NCI-H2081 (cell line): ENCODE measurements around the gene ZFYVE9.
"Not testable (repeated sequence)": the region's sequence is repeated elsewhere in the genome, so short reads cannot be mapped to it uniquely, and the experiment has no call there.

Experiments
- DNase-seq, 2 experiments: peaks; one replicate each; lab custom pipeline; 2025; lab: John Stamatoyannopoulos, UW

Gene ZFYVE9

DNA sequence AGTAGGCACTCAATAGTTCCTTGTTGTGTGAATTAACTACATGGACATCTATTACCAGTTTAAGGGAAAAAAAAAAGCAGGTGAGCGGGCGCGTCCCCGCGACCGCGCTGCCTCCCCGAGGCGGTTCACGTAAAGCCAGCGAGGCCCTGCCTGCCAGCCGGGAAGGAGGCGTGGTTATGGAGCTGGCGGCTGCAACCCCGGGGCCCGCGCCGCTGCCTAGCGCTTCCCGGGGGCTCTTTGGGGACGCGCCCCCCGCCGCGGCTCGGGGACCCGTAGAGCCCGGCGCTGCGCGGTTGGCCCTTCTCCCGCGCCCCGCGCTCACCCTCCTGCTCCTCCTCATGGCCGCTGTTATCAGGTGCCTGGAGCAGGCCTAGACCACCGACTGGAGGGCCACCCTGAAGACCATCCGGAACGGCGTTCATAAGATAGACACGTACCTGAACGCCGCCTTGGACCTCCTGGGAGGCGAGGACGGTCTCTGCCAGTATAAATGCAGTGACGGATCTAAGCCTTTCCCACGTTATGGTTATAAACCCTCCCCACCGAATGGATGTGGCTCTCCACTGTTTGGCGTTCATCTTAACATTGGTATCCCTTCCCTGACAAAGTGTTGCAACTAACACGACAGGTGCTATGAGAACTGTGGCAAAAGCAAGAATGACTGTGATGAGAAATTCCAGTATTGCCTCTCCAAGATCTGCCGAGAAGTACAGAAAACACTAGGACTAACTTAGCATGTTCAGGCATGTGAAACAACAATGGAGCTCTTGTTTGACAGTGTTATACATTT is 226.7 kb downstream of the ZFYVE9 start:
- DNase-seq, result peak; percentile 82 to 86

DNA sequence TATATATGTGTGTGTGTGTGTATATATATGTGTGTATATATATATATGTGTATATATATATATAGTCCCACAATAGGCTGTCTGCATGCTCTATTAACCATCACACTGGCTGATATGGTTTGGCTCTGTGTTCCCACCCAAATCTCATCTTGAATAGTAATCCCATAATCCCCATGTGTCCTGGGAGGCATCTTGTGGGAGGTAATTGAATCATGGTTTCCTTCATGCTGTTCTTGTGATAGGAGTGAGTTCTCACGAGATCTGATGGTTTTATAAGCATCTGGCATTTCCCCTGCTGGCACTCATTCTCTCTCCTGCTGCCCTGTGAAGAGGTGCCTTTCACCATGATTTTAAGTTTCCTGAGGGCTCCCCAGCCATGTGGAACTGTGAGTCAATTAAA is 228.0 kb downstream of the ZFYVE9 start:
- not testable (repeated sequence) for DNase-seq

DNA sequence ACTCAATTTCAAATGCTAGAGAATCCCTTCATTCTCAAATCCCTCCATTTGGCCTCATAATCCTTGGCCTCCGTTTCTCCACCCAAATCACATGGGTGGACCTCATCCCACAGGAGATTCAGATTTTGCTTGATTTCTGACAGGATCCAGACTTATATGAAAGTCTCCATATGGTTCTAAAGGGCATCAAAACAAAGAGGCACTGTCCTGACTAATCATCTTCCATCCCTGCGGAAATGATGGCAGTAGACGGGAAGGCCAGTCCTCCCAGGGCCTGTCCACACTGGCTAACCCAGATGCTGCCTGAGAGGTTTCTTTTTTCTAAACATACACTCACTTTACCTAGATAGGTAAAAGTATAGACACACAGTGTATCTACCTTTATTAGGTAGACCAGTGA is 243.5 kb downstream of the ZFYVE9 start:
- DNase-seq, result no peak

DNA sequence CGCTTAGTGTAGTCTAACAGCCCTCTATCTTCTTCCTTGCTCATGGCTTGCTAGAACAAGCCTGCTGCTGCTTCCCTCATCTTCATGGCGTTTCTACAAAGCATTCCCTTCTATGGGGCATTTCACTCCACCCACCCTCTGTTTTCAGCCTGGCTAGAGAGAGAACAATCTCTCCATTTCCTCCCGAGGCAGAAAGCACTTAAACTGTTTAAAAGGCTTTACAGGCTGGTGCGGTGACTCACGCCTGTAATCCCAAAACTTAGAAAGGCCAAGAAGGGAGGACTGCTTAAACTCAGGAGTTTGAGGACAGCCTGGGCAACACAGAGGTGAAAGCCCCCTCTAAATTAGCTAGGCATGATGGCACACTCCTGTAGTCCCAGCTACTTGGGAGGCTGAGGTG is 244.6 kb downstream of the ZFYVE9 start:
- no peak for DNase-seq

DNA sequence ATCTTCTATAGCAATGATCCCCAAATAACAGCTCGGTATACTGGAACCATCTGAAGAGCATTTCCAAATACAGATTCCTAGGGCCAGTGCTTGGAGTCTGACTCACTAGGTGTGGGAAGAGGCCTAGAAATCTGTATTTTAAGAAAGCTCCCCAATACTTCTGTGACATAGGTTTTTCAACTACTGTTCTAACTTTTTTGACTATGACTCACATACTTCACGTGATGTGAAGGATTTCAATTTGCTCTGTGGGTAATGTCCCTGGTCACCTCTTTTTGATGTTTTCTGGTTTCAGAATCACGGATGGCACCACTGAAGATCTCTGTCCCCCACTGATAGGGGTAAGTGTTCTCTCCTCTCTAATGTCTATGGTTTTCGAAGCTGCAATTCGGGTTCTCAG is 251.3 kb downstream of the ZFYVE9 start:
- no peak for DNase-seq
